HEK293 (cell line): ENCODE data around the gene KLK4.

ENCODE experiments used
- CTCF ChIA-PET: fragments of 350-600 bp; formaldehyde crosslinking; extraction: SDS; loops from one replicate; lab custom pipeline; 2021; ENCODE audit warnings: antibody characterized with exemption; lab: Yijun Ruan, JAX
- POLR2A ChIA-PET: fragments of 300-600 bp; formaldehyde crosslinking; extraction: SDS; loops from one replicate; lab custom pipeline; 2020; ENCODE audit warnings: antibody characterized with exemption, inconsistent platforms; lab: Yijun Ruan, JAX
- H3K27ac ChIP-seq: fragments of 200-500 bp; sonication (Bioruptor generic); 2 replicates; pipeline ENCODE4 v1.5.1; 2014; ENCODE audit warnings: low read depth, low read length, control low read depth, inconsistent platforms; ENCODE audit errors: extremely low read depth
- H3K36me3 ChIP-seq, 2 experiments: fragments of 200-500 bp in 1 of 2; sonication (Bioruptor generic) in 1 of 2; 1 replicate in 1 of 2; 2 replicates in 1 of 2; pipeline ENCODE4 v1.5.1; 2014 to 2017; ENCODE audit warnings: inconsistent platforms in 2 of 2, low read length in 2 of 2; ENCODE audit not compliant: control insufficient read depth in 2 of 2, insufficient read depth in 1 of 2
- H3K4me1 ChIP-seq: fragments of 200-500 bp; sonication (Bioruptor generic); 2 replicates; pipeline ENCODE4 v1.5.1; 2014; ENCODE audit warnings: mild to moderate bottlenecking, low read length, inconsistent platforms; ENCODE audit not compliant: control insufficient read depth, insufficient read depth
- H3K4me3 ChIP-seq: 2 replicates; pipeline ENCODE4 v1.5.1; 2011; ENCODE audit warnings: low read depth, mild to moderate bottlenecking, control low read depth, low read length, moderate library complexity
- H3K9me3 ChIP-seq: fragments of 200-500 bp; sonication (Bioruptor generic); 2 replicates; pipeline ENCODE4 v1.5.1; 2014; ENCODE audit warnings: low read depth, low read length, inconsistent platforms; ENCODE audit not compliant: control insufficient read depth, insufficient read depth
- EGR2 ChIP-seq: fragments of 450-650 bp; formaldehyde crosslinking; IDR thresholded peaks from 2 replicates; pipeline ENCODE4 v1.5.1; 2016; ENCODE audit warnings: low read depth, missing biosample characterization, missing genetic modification characterization
- KLF17 ChIP-seq: fragments of 450-650 bp; formaldehyde crosslinking; IDR thresholded peaks from 2 replicates; pipeline ENCODE4 v1.5.1; 2016; ENCODE audit warnings: missing biosample characterization, missing genetic modification characterization
- KLF8 ChIP-seq: fragments of 450-650 bp; formaldehyde crosslinking; IDR thresholded peaks from 2 replicates; pipeline ENCODE4 v1.5.1; 2016; ENCODE audit warnings: missing biosample characterization, missing genetic modification characterization
- MZF1 ChIP-seq: fragments of 450-650 bp; formaldehyde crosslinking; IDR thresholded peaks from 2 replicates; pipeline ENCODE4 v1.5.1; 2017; ENCODE audit warnings: missing biosample characterization, missing genetic modification characterization, borderline replicate concordance
- ZBTB21 ChIP-seq: fragments of 450-650 bp; formaldehyde crosslinking; IDR thresholded peaks from 2 replicates; pipeline ENCODE4 v1.5.1; 2017; ENCODE audit warnings: missing biosample characterization, missing genetic modification characterization
- ZBTB49 ChIP-seq: fragments of 450-650 bp; formaldehyde crosslinking; IDR thresholded peaks from 2 replicates; pipeline ENCODE4 v1.5.1; 2016; ENCODE audit warnings: missing biosample characterization, missing genetic modification characterization, low read depth
- ZNF157 ChIP-seq: fragments of 450-650 bp; formaldehyde crosslinking; IDR thresholded peaks from 2 replicates; pipeline ENCODE4 v1.5.1; 2016; ENCODE audit warnings: missing biosample characterization, missing genetic modification characterization
- ZNF175 ChIP-seq: fragments of 450-650 bp; formaldehyde crosslinking; IDR thresholded peaks from 2 replicates; pipeline ENCODE4 v1.5.1; 2016; ENCODE audit warnings: missing biosample characterization, missing genetic modification characterization
- ZNF184 ChIP-seq: fragments of 450-650 bp; IDR thresholded peaks from 2 replicates; pipeline ENCODE4 v1.5.1; 2018; ENCODE audit warnings: missing biosample characterization, mild to moderate bottlenecking, missing genetic modification characterization
- ZNF2 ChIP-seq: fragments of 450-650 bp; formaldehyde crosslinking; IDR thresholded peaks from 2 replicates; pipeline ENCODE4 v1.5.1; 2016; ENCODE audit warnings: missing biosample characterization, missing genetic modification characterization
- ZNF239 ChIP-seq: fragments of 450-650 bp; formaldehyde crosslinking; IDR thresholded peaks from 2 replicates; pipeline ENCODE4 v1.5.1; 2016; ENCODE audit warnings: missing biosample characterization, missing genetic modification characterization
- ZNF324 ChIP-seq: fragments of 450-650 bp; formaldehyde crosslinking; IDR thresholded peaks from 2 replicates; pipeline ENCODE4 v1.5.1; 2016; ENCODE audit warnings: missing biosample characterization, missing genetic modification characterization
- ZNF354C ChIP-seq: fragments of 450-650 bp; formaldehyde crosslinking; IDR thresholded peaks from 2 replicates; pipeline ENCODE4 v1.5.1; 2016; ENCODE audit warnings: missing biosample characterization, missing genetic modification characterization, low read depth, borderline replicate concordance
- ZNF362 ChIP-seq: fragments of 450-650 bp; formaldehyde crosslinking; IDR thresholded peaks from 2 replicates; pipeline ENCODE4 v1.5.1; 2016; ENCODE audit warnings: missing biosample characterization, missing genetic modification characterization
- ZNF404 ChIP-seq: fragments of 450-650 bp; formaldehyde crosslinking; IDR thresholded peaks from 2 replicates; pipeline ENCODE4 v1.5.1; 2017; ENCODE audit warnings: missing biosample characterization, missing genetic modification characterization
- ZNF513 ChIP-seq: fragments of 450-650 bp; IDR thresholded peaks from 2 replicates; pipeline ENCODE4 v1.5.1; 2018; ENCODE audit warnings: missing biosample characterization, missing genetic modification characterization
- ZNF530 ChIP-seq: fragments of 450-650 bp; formaldehyde crosslinking; IDR thresholded peaks from 2 replicates; pipeline ENCODE4 v1.5.1; 2016; ENCODE audit warnings: low read depth, missing biosample characterization, missing genetic modification characterization
- ZNF629 ChIP-seq: fragments of 450-650 bp; formaldehyde crosslinking; IDR thresholded peaks from 2 replicates; pipeline ENCODE4 v1.5.1; 2017; ENCODE audit warnings: missing biosample characterization, missing genetic modification characterization
- ZNF654 ChIP-seq: fragments of 450-650 bp; formaldehyde crosslinking; IDR thresholded peaks from 2 replicates; pipeline ENCODE4 v1.5.1; 2016; ENCODE audit warnings: low read depth, missing biosample characterization, missing genetic modification characterization
- ZNF660 ChIP-seq: fragments of 450-650 bp; IDR thresholded peaks from 2 replicates; pipeline ENCODE4 v1.5.1; 2018; ENCODE audit warnings: missing biosample characterization, mild to moderate bottlenecking, missing genetic modification characterization
- ZNF677 ChIP-seq: fragments of 450-650 bp; IDR thresholded peaks from 2 replicates; pipeline ENCODE4 v1.5.0; 2018; ENCODE audit warnings: missing biosample characterization, mild to moderate bottlenecking, missing genetic modification characterization, moderate library complexity
- ZNF704 ChIP-seq: fragments of 450-650 bp; formaldehyde crosslinking; IDR thresholded peaks from 2 replicates; pipeline ENCODE4 v1.5.1; 2016; ENCODE audit warnings: missing biosample characterization, missing genetic modification characterization
- ZNF707 ChIP-seq: fragments of 450-650 bp; formaldehyde crosslinking; IDR thresholded peaks from 2 replicates; pipeline ENCODE4 v1.5.1; 2016; ENCODE audit warnings: missing biosample characterization, missing genetic modification characterization
- ZNF747 ChIP-seq: fragments of 450-650 bp; formaldehyde crosslinking; IDR thresholded peaks from 2 replicates; pipeline ENCODE4 v1.5.1; 2016; ENCODE audit warnings: missing biosample characterization, missing genetic modification characterization
- ZSCAN4 ChIP-seq: fragments of 450-650 bp; formaldehyde crosslinking; IDR thresholded peaks from 2 replicates; pipeline ENCODE4 v1.5.1; 2017; ENCODE audit warnings: missing biosample characterization, missing genetic modification characterization
- ZSCAN5A ChIP-seq: fragments of 450-650 bp; formaldehyde crosslinking; IDR thresholded peaks from 2 replicates; pipeline ENCODE4 v1.5.1; 2016; ENCODE audit warnings: missing biosample characterization, missing genetic modification characterization

KLK4 gene

GRCh38 chr19:50924586-50924985, 13.4 kb upstream of the KLK4 start:
- POLR2A ChIA-PET: interaction anchor here (0.7 kb wide), 1 partner anchor 18 kb away, joined by 3 read pairs; no protein-coding TSS in a partner anchor
- CTCF ChIA-PET: interaction anchor here (0.7 to 2.4 kb wide), 7 partner anchors 11 to 345 kb away, joined by 3 to 10 read pairs (median 5); no protein-coding TSS in a partner anchor
- TF ChIP-seq ZNF157 (tag by site-specific recombination): no peak
- no peak for TF ChIP-seq ZNF2 (tag by site-specific recombination)
- TF ChIP-seq ZNF404 (tag by site-specific recombination): no peak
- no peak for TF ChIP-seq ZNF747
- no peak for TF ChIP-seq ZNF677 (tag by site-specific recombination)

GRCh38 chr19:50922317-50922853, 11.2 kb upstream of the KLK4 start:
- CTCF ChIA-PET: interaction anchor here (0.6 to 5.2 kb wide), 59 partner anchors 9 to 565 kb away, joined by 3 to 79 read pairs (median 5); partner anchors contain the start of genes ACP4, KLK1, KLK15 and KLK4
- H3K27ac ChIP-seq: no peak overlapping the region
- H3K9me3 ChIP-seq: no peaks in the 10 kb centered on the region
- H3K4me3 ChIP-seq: no peak overlapping the region
- peaks cover 3% of the 10 kb centered on the region for H3K4me1 ChIP-seq
- H3K36me3 ChIP-seq: no peaks in the 10 kb centered on the region
- POLR2A ChIA-PET: interaction anchor here (0.5 to 1.8 kb wide), 4 partner anchors 38 to 198 kb away, joined by 3 to 31 read pairs (median 12); no protein-coding TSS in a partner anchor
- TF ChIP-seq ZNF175 (tag by site-specific recombination) (no peak), MZF1 (tag by site-specific recombination) (no peak), ZNF513 (tag by site-specific recombination) (no peak), ZNF660 (tag by site-specific recombination) (peak; percentile 64; the same call in 1 of the 2 replicates), ZNF239 (tag by site-specific recombination) (no peak), ZBTB49 (tag by site-specific recombination) (no peak), ZNF707 (no peak), ZSCAN4 (tag by site-specific recombination) (no peak), ZBTB21 (tag by site-specific recombination) (no peak), ZNF704 (tag by site-specific recombination) (no peak), ZNF354C (no peak), ZNF629 (no peak), ZNF362 (tag by site-specific recombination) (no peak), ZNF530 (tag by site-specific recombination) (no peak), ZNF324 (tag by site-specific recombination) (no peak), KLF17 (tag by site-specific recombination) (no peak), EGR2 (tag by site-specific recombination) (no peak), ZNF654 (tag by site-specific recombination) (peak; percentile 84), ZNF184 (tag by site-specific recombination) (no peak), ZSCAN5A (tag by site-specific recombination) (no peak), KLF8 (no peak)

More at GRCh38 chr19:50924586-50924985, 13.4 kb upstream of the KLK4 start:
- Histone ChIP-seq H3K36me3 (no peaks in the 10 kb centered on the region), H3K27ac (no peak overlapping the region), H3K4me1 (peaks cover 3% of the 10 kb centered on the region), H3K9me3 (no peaks in the 10 kb centered on the region), H3K4me3 (no peak overlapping the region)
